GM21447 (cell line): Measurements from ENCODE around the gene KAZN.

Experiments
- ATAC-seq: cut with Tn5 transposase; IDR thresholded peaks from one replicate; pipeline ENCODE4 v1.9.1; 2021; ENCODE audit not compliant: unreplicated experiment

The KAZN gene

GRCh38 chr1:14945132-14946010 is 346.9 kb downstream of the KAZN start:
- no peak for ATAC-seq

DNA sequence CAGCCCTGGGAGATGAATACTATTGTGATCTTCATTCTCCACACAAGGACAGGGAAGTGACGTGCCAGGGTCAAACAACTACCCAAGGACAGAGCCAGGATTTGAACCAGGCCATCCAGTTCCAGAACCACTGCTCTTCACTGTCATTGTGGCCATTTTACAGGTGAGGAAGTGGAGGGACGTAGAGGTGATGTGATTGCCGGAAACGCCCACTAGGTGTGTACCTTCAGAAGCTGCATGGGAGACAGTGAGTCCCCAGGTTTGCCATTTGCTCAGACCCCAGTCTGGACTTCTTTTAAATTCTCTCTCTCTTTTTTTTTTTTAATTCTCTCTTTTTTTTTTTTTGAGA is 347.5 kb downstream of the KAZN start:
- ATAC-seq, result no peak

DNA sequence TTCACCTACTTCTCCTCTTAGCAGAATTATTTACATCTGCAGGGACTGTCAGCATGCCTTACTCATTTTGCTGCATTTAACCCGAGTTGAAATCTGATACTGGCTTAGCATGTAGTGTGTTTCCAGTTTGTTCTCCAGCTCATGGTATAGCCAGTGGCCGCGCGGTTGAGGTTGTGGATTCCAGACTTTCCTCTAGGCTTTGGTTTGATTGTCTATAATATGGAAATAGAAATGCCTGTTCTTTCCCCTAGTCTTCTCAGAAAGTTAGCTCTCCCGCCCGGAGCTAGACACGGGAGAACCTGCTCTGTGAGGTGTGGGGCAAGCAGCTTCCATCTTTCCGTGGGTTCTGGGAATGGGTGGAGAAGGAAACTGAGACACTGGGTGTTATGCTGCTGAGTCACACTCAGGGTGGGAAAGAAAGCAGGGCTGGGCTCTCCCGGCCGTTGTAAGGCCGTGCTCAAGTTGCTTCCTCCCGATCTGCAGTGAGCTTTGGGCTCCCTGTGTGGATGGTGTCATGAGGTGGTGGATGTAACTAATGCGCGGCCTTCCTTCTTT is 348.3 kb downstream of the KAZN start:
- no peak for ATAC-seq

GRCh38 chr1:14947421-14947820 is 348.9 kb downstream of the KAZN start:
- no peak for ATAC-seq

- no peak for ATAC-seq
Measured at GRCh38 chr1:14948112-14948652, 349.7 kb downstream of the KAZN start.

DNA sequence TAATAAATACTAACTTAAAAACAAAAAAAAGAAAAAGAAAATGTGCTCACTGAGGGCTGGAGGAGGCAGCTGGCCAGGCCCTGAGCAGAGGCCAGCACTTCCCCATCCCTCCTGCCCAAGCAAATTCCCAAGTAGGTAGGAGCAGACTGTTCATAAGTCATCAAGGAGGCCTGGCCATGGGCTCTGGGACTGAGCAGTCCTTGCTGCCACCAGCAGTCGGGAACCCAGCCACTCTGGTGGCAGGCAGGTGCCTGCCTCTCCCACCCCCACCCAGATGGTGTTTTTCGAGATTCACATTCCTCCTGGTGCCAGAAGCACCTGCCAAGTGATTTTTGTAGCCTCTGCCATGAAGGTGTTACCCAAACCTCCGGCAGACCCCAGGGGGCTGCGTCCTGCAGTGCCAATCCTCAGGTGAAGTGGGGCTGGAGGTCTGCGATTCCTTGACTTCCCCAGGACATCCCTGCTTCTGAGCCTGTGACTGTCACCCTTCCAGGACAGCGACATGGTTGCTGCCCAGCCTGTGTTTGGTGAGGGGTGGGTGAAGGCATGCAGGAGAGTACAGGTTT is 350.9 kb downstream of the KAZN start:
- ATAC-seq, result no peak

GRCh38 chr1:14949836-14950713 is 351.6 kb downstream of the KAZN start:
- ATAC-seq, result no peak

DNA sequence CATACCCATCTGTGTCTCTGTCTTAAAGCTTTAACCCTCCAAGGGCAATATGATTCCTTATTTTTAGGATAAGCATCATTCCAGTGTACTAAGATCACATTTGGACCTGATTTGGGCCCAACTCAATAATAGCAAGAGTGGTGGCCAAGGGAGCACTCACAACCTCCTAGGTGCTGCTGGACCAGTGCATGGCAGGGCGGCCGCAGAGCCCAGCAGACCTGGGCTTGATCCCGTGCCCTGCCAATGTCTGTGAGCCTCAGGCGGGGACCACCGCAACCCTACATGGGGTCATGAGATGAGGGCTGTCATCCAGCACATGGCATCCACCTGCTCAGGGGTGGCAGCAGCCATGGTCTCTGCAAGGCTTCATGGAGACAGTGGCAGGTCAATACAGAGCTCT is 353.3 kb downstream of the KAZN start:
- ATAC-seq, result no peak

DNA sequence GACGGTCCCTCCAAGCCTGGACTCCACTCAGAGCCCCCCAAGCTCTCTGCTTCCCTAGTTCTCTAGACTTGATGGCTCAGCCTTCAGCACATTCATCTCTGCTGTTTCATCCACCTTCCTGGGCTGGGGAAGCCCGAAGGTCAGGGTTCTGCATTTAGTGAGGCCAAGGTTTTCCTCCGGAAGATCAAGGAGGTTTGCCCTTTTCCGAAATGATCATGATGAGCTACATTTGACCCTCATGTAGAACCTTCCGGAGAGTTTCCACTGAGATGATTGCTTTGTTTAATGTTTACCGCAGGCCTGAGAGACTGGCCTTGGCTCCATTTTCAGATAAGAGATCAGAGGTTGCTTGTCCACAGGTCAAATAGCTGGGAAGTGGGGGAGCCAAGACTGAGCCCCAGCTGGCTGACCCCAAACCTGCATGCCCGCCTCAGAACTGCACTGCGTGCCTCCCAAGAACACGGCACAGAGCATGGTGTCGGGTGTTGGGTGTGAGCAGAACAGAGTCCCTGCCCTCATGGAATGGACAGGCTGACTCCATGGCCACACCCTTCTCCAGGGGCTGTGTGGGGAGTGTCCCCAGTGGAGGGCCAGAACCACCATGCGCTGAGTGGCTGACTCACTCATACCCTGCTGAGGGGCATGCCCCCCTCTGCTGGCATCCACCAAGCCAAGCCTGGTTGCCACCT is 354.3 kb downstream of the KAZN start:
- no peak for ATAC-seq

DNA sequence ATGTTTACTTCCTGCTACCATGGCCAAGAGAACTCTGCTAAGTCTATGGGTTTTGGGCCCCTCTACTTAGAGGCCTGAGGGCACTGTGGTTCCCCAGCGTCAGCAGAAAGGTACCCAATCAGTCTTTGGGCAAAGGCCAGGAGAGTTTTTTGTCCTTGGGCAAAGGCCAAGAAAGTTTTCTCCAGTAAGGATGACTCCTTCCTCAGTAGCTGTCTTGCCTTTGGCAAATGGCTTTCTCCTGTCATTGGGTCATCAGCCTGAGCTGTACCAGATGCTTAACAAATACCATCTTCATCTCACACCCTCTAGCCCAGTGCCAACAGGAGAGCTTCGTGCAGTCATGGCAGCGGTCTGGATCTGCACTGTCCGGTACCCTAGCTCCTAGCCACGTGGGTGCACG is 355.7 kb downstream of the KAZN start:
- no peak for ATAC-seq

GRCh38 chr1:14954930-14955329 is 356.4 kb downstream of the KAZN start:
- no peak for ATAC-seq

DNA sequence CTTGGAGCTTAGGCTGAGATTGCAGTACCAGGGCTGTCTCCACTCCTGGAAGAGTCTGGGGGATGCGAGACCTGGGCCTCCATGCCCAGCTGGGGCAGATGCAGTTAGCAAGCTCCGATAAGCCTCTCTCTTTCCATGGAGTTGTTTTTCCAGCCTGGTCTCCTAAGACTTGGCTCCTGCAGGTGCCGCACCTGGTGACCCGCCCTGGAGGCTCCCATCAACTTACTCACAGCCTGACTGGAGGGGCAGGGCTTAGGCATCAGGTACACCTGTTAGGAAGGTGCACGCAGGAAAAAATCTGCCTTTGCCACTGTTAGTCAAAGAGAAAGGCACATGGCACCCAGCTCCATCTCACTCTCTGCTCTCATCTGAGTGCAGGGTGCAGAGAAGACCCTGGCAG is 356.9 kb downstream of the KAZN start:
- no peak for ATAC-seq

DNA sequence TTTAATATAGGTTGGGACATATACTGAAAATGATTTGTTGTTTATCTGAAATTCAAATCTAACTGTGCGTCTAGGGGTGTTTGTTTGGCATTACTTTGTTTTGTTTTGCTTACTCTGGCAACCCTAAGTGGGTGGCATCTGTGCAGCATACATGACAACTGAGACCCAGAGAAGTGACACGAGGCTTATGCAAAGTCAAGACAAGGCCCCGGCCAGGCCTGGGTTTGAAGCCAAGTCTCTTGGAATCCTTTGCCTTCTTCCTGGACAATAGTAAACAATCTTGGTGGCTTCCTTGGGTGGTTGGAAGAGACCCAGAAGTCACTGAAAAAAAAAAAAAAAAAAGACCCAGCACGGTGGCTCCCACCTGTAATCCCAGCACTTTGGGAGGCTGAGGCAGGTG is 357.5 kb downstream of the KAZN start:
- ATAC-seq, result no peak

DNA sequence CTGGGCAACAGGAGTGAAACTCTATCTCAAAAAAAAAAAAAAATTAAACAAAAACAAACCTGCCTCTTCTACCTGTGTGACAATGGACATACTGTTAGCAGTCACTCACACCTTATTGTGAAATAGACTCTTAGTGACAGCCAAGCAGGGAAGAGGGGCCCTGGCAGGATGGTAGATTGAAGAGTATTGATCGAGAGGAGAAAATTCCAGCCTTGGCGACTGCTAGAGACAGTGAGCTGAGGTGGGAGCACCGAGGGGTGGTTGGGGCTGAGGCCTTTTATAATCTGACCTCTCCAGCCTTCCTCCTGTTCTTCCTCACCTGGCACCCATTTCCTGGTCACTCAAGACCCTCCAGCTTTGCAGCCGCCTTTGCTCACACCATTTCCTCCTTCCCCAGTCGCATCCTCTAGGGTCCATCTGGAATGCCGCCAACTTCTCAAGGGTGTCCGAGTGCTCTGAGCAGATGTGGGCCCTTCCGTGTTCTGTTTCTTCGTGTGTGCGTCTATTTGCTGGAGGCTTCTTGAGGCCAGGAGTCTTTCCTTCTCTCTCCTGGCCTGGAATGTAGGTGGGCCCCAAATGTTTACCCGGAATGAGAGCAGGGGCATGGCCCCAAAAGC is 358.2 kb downstream of the KAZN start:
- no peak for ATAC-seq

GRCh38 chr1:14957375-14958098 is 359.1 kb downstream of the KAZN start:
- ATAC-seq, result no peak

GRCh38 chr1:14958249-14959058 is 360.0 kb downstream of the KAZN start:
- no peak for ATAC-seq

GRCh38 chr1:14959059-14959694 is 360.7 kb downstream of the KAZN start:
- no peak for ATAC-seq

DNA sequence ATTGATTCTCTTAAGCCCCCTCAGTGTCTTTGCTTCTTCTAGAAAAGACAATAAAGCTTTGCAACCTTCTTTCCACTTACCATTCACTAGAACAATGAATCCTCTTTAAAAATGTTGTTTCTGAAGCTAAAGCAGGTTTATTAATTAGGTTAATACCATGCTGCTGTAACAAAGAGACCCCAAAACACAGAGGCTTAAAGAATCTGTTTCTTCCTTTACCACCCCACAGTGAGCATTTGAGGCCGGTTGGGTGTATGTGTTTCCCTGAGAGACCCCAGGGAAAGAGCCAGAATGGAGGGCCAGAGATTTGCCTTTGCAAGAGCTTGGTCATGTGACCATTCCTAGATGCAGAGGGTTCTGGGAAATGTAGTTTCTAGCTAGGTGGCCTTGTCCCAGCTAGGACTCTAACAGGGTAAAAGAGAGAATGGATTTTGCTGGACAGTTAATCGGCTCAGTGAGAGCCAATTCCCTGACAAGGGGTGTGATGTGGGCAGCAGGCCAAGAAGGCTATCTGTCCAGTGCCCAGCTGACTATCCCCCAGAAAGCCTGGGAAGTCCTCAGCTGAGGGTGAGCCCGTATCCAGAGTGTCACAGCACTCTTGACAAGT is 363.3 kb downstream of the KAZN start:
- no peak for ATAC-seq
